ENCODE measurements around the gene GSTA4.

DNA sequence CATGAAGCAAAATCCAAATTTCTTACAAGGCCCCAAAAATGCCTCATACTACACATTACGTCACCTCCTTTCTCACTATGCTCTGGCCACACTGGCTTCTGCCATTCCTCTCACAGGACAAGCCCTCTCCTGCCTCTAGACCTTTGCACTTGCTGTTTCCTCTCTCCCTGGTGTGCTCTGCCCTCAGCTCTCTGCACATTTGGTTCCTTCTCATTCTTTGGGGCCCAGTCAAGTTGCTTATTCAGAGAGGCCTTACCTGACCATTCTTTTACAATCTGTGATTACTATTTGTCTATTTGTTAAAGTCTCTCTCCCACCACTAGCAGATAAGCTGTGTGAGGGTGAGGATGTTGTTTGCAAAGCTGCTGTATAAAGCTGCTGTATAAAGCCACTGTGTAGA, 15.4 kb upstream of the GSTA4 start:
- TF ChIP-seq POU5F1 (IDR thresholded peaks at IDR 0.05; ENCODE audit: low read depth, low read length) (no peak), TAF1 (IDR thresholded peaks at IDR 0.05; ENCODE audit: low read depth, low read length) (no peak), YY1 (IDR thresholded peaks at IDR 0.05; ENCODE audit: low read depth, low read length) (no peak), CTCF (IDR thresholded peaks at IDR 0.05; ENCODE audit: control extremely low read depth in 1 of 3, insufficient read depth in 1 of 3, low read depth in 1 of 3, low read length in 3 of 3) (no peak), EZH2 (IDR thresholded peaks at IDR 0.05; ENCODE audit: low read depth, low read length, severe bottlenecking) (no peak)

Data from H1 (cell line).